NCI-H460 (cell line): ENCODE measurements around the gene ATXN2. TPM values are rescaled to one million over a fixed set of nuclear protein-coding genes. Genes with fewer than 3 reads are reported as not detected.
"Not testable (repeated sequence)": the region's sequence is repeated elsewhere in the genome, so short reads cannot be mapped to it uniquely, and the experiment has no call there.

ENCODE experiments used
- DNase-seq: peaks from one replicate; pipeline ENCODE4 v3.0.0-alpha.2; 2016; ENCODE audit warnings: low read depth; ENCODE audit errors: extremely low read depth
- total RNA-seq: library from RNA; depleted of rRNA; stranded (reverse); fragments of >200 nt; shearing (Covaris generic); gene quantifications from 2 replicates; pipeline ENCODE4 v1.2.3, GENCODE V29; 2014

The ATXN2 gene
- total RNA-seq, 1 experiment from 2014 or later = 22.7 TPM

DNA sequence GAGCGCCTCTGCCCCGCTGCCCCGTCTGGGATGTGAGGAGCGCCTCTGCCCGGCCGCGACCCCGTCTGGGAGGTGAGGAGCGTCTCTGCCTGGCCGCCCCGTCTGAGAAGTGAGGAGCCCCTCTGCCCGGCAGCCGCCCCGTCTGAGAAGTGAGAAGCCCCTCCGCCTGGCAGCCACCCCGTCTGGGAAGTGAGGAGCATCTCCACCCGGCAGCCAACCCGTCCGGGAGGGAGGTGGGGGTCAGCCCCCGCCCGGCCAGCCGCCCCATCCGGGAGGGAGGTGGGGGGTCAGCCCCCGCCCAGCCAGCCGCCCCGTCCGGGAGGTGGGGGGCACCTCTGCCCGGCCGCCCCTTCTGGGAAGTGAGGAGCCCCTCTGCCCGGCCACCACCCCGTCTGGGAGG is 91.9 kb downstream of the ATXN2 start:
- DNase-seq = not testable (repeated sequence)

DNA sequence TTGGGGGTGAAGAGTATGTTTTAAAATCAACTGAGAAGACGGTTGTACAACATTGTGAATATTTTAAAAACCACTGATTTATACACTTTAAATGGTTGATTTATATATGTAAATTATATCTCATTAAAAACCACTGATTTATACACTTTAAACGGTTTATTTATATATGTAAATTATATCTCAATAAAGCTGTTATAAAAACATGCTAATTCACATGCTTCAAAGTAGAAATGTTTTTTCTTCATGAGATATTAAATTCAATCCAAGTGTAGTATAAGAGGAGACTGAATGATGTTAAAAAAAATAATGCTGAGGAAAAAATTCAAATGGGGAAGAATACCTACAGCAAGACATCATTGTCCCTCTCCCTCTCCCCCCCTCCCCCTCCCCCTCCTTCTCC is 92.9 kb downstream of the ATXN2 start:
- DNase-seq = no peak

DNA sequence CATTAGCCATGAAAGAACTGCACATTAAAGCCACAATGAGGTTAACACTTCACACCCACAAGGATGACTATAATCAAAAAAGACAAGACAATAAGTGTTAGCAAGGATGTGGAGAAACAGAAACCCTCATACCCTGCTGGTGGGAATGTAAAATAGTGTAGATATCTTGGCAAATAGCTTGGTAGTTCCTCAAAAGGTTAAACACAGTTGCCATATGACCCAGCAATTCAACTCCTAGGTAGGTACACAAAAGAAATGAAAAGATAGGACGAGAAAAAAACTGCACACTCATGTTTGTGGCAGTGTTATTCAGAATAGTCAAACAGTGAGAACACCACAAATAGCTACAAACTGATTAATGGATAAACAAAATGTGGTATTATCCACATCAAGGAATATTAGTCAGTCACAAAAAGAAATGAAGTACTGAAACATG is 93.5 kb downstream of the ATXN2 start:
- DNase-seq = no peak

GRCh38 chr12:111503116-111503515 is 96.0 kb downstream of the ATXN2 start:
- no peak for DNase-seq

DNA sequence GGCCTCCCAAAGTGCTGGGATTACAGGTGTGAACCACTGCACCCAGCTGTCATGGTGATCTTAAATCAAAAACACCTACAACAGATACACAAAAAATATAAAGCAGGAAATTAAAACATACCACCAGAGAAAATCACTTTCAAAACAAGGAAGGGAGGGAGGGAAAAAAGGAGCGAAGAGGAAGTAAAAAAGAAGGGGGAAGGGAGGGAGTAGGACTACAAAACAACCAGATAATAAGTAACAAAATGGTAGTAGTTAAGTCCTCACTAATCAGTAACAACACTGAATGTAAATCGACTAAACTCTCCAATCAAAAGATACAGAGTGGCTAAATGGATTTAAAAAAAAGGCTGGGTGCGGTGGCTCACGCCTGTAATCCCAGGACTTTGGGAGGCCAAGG is 104.4 kb downstream of the ATXN2 start:
- DNase-seq = no peak

DNA sequence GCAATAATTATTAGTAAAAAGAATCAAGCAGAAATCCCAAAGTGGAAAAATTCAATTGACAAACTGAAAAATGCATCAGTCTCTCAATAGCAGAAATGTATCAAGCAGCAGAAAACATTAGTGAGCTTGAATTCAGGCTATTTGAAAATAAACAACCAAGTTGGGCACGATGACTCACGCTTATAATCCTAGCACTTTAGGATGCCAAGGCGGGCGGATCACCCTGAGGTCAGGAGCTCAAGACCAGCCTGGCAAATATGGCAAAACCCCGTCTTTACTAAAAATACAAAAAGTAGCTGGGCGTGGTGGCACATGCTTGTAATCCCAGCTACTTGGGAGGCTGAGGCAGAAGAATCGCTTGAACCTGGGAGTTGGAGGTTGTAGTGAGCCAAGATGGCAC is 106.1 kb downstream of the ATXN2 start:
- DNase-seq = peak; percentile 5

GRCh38 chr12:111488798-111489197 is 110.3 kb downstream of the ATXN2 start:
- no peak for DNase-seq

DNA sequence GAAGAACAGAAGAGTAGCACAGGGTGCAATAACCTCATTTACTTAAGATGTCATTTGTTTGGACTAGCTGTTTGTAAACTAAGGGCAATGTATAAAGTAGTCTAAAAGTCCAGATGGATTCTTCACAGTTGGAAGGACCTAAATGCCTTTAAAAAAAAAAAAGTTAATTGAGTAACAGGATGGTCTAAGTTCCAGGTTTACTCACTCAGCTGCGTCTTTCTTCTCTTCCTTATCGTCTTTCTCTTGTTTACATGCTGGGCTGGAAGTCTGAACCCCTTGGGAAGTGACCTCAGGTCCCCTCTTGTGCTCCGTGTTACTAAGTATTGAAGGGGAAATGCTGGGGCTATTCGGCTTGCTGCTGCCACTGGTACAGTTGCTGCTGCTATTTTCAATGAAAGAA is 110.8 kb downstream of the ATXN2 start:
- DNase-seq = no peak

DNA sequence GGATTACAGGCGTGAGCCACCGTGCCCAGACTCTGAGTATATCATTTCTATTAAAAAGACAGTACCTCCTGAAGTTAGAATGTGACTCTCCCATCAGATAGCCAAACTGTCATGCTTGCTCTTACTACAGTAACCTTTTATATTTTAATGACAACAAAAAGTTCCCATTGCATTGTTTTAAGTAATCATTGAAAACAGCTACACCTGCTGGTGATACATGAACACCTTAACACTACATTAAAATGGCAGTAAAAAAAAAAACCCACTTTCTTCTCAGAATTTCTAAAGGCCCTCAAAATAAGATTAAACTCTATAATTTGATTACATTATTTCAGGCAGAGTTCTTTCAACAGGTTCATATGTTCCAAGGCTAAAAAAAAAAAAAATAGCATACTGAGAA is 116.7 kb downstream of the ATXN2 start:
- DNase-seq = no peak

DNA sequence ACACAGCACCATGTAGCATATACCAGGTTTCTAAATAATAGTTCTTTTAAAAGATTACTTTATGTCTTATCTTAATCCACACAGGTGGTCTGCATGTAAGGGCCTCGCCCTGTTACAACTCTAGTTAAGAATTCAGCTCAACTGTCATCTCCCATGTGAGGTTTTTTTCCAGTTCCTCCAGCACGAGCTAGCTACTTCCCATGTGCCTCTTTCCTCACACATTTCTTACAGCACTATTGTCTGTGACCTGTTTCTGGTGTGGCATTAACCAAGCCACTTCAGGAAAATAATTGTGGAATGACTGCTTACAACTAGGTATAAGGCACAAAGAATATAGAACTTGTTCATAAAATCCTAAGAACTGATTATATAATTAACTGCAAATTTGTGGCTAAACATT is 127.9 kb downstream of the ATXN2 start:
- no peak for DNase-seq

DNA sequence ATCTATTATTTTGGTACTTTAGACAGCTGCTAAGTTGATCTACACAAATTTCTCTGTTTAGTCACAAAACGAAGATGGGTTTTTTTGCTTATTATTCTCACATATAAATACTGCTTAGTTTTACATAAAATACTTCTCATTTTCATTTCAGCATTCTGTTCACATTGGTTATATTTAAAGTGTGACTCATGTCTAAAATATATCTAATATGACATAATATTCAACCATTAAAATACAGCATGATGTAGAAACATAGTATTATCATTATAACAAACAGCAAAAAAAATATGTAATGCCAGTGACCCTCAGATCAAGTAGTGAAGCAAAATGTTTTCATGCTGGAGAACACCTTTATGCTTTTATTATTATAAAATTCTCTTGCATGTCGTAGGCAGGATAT is 129.7 kb downstream of the ATXN2 start:
- no peak for DNase-seq

DNA sequence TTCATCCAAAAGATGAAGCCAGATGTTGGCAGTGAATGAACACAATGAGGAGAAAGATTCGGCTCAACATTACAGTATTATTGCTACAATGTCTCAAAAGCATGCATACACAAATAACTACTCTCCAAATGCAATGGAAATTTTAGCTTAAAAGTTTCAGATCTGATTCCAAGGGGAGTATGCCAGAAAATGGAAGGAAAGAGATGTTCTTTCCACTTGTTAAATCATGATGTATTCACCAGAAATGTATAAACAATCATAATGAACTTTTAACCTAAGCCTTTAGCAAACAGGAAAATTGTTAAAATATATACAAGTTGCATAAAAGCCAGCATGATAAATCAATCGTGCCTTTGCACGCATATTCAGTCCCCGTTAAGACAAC is 131.3 kb downstream of the ATXN2 start:
- no peak for DNase-seq

DNA sequence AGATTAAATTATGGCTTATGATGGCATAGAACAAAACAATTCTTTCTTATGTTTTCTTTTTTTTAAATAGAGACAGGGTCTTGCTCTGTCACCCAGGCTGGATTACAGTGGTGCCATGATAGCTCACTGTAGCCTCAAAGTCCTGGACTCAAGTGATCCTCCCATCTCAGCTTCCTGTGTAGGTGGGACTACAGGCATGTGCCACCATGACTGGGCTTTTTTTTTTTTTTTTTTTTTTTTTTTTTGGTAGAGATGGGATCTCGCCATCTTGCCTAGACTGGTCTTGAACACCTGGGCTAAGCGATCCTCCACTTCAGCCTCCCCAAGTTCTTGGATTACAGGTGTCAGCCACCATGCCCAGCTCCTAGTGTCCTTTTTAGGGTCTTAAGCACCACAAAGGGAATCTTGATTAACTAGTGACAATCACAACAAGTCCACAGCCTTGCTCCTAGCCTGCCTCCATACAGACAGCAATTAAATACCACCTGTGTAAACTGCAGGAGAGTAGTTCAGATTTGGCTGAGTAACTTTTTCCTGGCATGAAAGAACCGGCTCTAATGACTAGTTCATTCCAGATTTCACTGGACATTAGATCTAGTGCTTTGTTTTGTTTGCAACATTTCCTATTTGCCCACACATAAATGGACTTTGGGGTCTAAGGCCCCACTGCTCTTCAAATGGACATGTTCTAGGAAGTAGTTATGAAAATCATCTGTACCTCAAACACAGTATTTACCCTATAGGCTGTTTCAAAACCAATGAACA is 131.8 kb downstream of the ATXN2 start:
- no peak for DNase-seq

GRCh38 chr12:111462210-111462769 is 136.8 kb downstream of the ATXN2 start:
- no peak for DNase-seq

- DNase-seq = not testable (repeated sequence)
These were observed 139.0 kb downstream of the ATXN2 start for GRCh38 chr12:111460111-111460510.

DNA sequence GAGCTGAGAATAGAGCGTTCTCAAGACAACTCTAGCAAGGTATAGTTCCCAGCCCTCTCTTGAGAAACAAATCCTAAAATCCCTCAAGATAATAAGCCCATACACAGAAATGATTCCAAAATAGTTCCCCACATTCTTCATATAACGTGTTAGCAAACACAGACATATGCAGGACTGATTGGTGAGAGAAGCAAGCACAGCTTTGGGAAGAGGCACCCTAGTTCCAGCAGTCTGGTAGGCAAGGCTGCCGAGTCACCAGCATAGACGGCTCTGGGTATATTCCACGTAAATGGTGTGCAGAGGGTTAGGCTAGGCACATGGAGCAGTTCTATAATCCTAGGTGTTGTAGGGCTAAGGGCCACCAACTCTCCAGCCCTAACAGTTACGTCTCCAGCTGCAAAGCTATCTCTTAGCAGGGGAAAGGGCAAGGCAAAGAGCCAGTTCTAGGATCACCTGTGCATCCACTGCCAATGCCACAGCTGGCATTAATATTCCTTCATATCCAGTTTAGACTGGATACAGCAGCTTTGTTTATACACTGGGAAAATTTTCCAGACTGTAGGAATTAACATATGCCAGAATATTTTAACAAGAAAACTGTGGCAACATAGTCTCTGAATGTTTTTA is 140.5 kb downstream of the ATXN2 start:
- no peak for DNase-seq

DNA sequence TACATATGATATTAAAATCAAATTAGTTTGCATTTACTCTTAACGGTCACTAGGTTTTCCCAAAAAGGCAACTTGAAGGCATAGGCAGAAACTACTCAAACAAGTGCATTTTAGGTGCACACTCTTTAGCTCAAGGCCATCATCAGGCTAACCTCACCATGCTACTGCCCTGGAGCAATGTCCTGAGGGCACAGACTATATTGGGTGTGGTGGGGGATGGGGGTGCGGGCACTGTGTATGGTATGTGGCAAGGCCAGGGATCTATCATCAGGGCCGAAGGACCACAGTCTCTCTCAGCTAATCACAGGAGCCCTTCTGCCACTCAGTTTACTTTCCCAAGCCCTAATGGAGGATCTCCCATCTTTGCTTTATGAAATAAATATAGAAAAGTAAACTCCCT is 141.5 kb downstream of the ATXN2 start:
- no peak for DNase-seq

GRCh38 chr12:111457071-111457470 is 142.0 kb downstream of the ATXN2 start:
- no peak for DNase-seq

DNA sequence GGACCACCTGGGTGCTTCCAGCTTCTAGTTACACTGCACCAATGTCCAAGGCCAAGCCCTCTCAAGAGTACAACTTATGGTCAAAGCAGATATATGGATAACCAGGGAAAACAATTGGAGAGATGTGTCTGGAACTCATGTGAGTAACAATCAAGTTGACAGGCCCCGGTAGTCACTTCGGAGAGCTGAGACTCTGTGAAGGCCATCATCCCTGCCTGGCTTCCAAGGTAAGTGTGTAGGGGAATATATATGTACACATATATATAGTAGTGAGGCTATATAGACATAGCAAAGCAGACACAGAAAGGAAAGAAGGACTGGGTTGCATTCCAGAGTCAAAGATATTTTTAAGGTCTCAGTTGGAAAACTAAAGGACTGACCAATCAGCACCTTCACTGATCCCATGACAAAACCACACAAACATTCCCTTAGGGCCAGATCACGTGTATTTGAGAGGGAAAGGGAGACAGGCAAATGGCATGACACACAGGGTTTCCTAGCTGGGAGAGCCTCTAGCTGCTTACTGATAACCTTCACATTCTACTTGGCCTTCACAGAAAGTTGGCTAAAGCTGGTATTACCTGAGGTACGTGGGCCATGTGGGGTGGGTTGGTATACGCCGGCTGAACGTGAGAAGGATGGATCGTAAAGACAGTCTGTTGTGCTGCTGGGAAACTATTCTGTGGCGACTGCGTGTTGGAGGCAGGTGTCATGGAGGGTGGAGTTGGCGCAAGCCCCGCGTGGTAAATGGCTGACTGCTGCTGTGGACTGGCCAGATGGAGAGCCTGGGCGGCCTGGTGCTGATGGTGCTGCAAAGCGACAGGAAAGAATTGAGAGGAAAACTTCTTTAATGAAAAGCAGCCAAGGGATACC is 143.4 kb downstream of the ATXN2 start:
- DNase-seq = no peak

DNA sequence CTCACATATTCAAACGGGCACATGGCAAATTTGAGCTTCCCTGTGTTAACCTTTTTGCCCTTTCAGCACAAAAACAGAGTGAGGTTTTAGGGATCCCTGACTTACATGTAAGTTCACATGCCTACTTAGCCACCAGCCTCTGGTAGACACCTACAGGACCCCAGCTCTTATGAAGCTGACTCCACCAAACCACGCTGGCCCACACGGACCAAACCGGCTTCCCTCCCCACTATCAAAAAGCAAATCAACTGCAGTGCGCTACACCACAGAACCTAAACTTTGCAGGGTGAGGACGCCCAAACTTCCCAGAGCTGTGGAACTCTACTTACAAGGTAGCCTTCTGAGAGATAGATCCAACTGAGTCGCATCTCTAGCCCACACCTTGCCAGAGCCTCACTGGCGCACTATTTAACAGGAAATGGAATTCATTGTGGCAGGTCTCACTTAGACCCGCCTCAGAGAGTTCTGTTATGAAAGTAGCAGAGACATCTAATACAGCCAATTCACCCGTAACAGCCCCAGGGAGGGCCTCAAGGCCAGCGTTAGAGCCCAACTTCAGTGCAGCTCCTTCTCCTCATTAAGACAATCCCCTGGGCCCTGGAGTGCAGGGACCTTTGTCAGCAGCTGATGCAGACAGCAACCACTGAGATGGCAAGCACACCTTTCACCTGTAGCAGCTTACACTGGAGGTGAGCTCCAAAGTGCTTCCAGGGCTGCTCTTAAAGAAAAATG is 144.2 kb downstream of the ATXN2 start:
- DNase-seq = no peak

DNA sequence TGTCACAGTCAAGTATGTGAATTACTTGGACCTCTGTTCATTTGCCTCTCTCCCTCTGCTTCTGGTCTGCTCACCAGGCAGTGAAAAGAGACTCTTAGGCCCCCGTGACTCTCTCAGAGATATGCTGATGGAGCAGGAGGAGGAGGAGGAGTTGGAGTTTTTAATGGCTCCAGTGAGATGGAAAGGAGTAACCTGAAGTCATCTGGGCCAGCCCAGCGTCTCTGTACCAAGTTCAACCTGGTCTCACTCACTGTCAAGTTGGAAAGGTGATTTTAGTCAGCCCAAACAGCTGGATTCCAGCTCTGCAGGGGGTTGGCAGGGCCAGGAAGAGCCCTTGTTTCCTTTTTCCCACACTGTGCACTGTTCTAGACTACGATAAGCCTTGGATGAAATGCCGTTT is 144.8 kb downstream of the ATXN2 start:
- no peak for DNase-seq
